Astrocyte of the spinal cord (primary cell): Measurements from ENCODE around the gene NUMBL.

Source experiments
- DNase-seq: peaks from one replicate; pipeline ENCODE4 v3.0.0; 2011; ENCODE audit warnings: low read depth, low spot score
- H3K4me3 ChIP-seq: 2 replicates; pipeline ENCODE4 v1.5.1; 2011; ENCODE audit warnings: low read depth, mild to moderate bottlenecking, low read length, moderate library complexity
- CTCF ChIP-seq: IDR thresholded peaks from 2 replicates; pipeline ENCODE4 v1.5.1; 2012; ENCODE audit warnings: low read depth, mild to moderate bottlenecking, low read length, inconsistent platforms
- in situ Hi-C: cut with HindIII; loops from 2 replicates; pipeline ENCODE4 v1.10.0; 2017; ENCODE audit warnings: low sequenced_read_pairs

The NUMBL gene

GRCh38 chr19:40623403-40624251 is 66.8 kb downstream of the NUMBL start:
- no peak overlapping the region for H3K4me3 ChIP-seq

GRCh38 chr19:40622773-40623075 is 67.7 kb downstream of the NUMBL start:
- in situ Hi-C loops = no loop called here
- no peak for TF ChIP-seq CTCF

More at GRCh38 chr19:40623403-40624251, 66.8 kb downstream of the NUMBL start:
- in situ Hi-C loops = no loop called here
- no peak for TF ChIP-seq CTCF
- DNase-seq = peak; percentile 87

GRCh38 chr19:40621966-40622772 is 68.3 kb downstream of the NUMBL start:
- TF ChIP-seq CTCF = no peak
- no peak overlapping the region for H3K4me3 ChIP-seq
- in situ Hi-C loops = no loop called here
- no peak for DNase-seq

More at GRCh38 chr19:40622773-40623075, 67.7 kb downstream of the NUMBL start:
- no peak overlapping the region for H3K4me3 ChIP-seq
- no peak for DNase-seq

GRCh38 chr19:40621283-40621682 is 69.2 kb downstream of the NUMBL start:
- no peak overlapping the region for H3K4me3 ChIP-seq
- in situ Hi-C loops = no loop called here
- TF ChIP-seq CTCF = no peak
- no peak for DNase-seq

- no peak for TF ChIP-seq CTCF
- in situ Hi-C loops = no loop called here
- DNase-seq = no peak
- H3K4me3 ChIP-seq = no peak overlapping the region
Measured at GRCh38 chr19:40620161-40620485, 70.3 kb downstream of the NUMBL start.

- TF ChIP-seq CTCF = no peak
Measured at GRCh38 chr19:40619333-40620160, 70.9 kb downstream of the NUMBL start.

More at GRCh38 chr19:40619333-40620160, 70.9 kb downstream of the NUMBL start:
- DNase-seq = no peak
- no peak overlapping the region for H3K4me3 ChIP-seq
- in situ Hi-C loops = no loop called here
